ENCODE data around the gene MDM1. TPM values are rescaled to one million over a fixed set of nuclear protein-coding genes. Genes with fewer than 3 reads are reported as not detected.

MDM1 gene
- total and polyA plus RNA-seq, 11 donors: 4.0 to 8.4 (median 5.8) TPM

- Histone ChIP-seq H3K36me3 (no peaks in the 10 kb centered on the region), H3K4me1 (peaks cover 0 to 24% (median 14%) of the 10 kb centered on the region in 12 donors), H3K4me3 (no peak overlapping the region), H3K27ac (peak overlapping the region in 1 of 12 donors; percentile 67), H3K27me3 (no peaks in the 10 kb centered on the region), H3K9me3 (no peaks in the 10 kb centered on the region)
- intact Hi-C loops (cut with DNase I): loop anchor here in 2 of 10 donors (10.0 kb wide), 2 partner anchors 349 to 469 kb away; partner anchors contain the start of genes MDM2 (in 1 of the 2) and NUP107 (in 1 of the 2)
- DNase-seq (no peak), ATAC-seq (no peak)
- TF ChIP-seq POLR2A (IDR thresholded peaks at IDR 0.05) (no peak), CTCF (IDR thresholded peaks at IDR 0.05) (no peak)
- 80 to 89% (median 83%) methylated on average over 3 of the region's 3 CpGs for WGBS, 4 donors
These were observed 3.3 kb upstream of the MDM1 start for GRCh38 chr12:68335462-68335861.

- intact Hi-C loops (cut with DNase I): loop anchor here in 2 of 10 donors (10.0 kb wide), 2 partner anchors 351 to 471 kb away; partner anchors contain the start of genes MDM2 (in 1 of the 2) and NUP107 (in 1 of the 2)
- Histone ChIP-seq H3K27me3 (no peaks in the 10 kb centered on the region), H3K36me3 (peaks cover 0 to 11% (median 0%) of the 10 kb centered on the region in 9 donors), H3K4me1 (peaks cover 0 to 24% (median 14%) of the 10 kb centered on the region in 12 donors), H3K9me3 (no peaks in the 10 kb centered on the region), H3K4me3 (no peak overlapping the region), H3K27ac (peak overlapping the region in 1 of 12 donors; percentile 63)
- WGBS, 4 donors: 47 to 55% (median 50%) methylated on average over 4 of the region's 4 CpGs
- DNase-seq (peak in 2 of 5 donors; percentile 22 to 40), ATAC-seq (peak in 1 of 4 donors; percentile 16)
- TF ChIP-seq POLR2A (IDR thresholded peaks at IDR 0.05) (no peak), CTCF (IDR thresholded peaks at IDR 0.05) (peak in 3 of 12 donors; percentile 7 to 34 (median 29))
These were observed 2.0 kb upstream of the MDM1 start for GRCh38 chr12:68334132-68334531.

GRCh38 chr12:68332728-68333630 is 817 bp upstream of the MDM1 start:
- no peak for DNase-seq
- ATAC-seq: no peak
- intact Hi-C loops (cut with DNase I): loop anchor here in 2 of 10 donors (10.0 kb wide), 2 partner anchors 352 to 472 kb away; partner anchors contain the start of genes MDM2 (in 1 of the 2) and NUP107 (in 1 of the 2)
- no peaks in the 10 kb centered on the region for H3K9me3 ChIP-seq
- peak overlapping the region; percentile 13 to 98 (median 80) for H3K4me3 ChIP-seq
- H3K36me3 ChIP-seq: peaks cover 0 to 13% (median 0%) of the 10 kb centered on the region in 9 donors
- TF ChIP-seq CTCF (IDR thresholded peaks at IDR 0.05) (no peak), POLR2A (IDR thresholded peaks at IDR 0.05) (no peak)
- peak overlapping the region in 10 of 12 donors; percentile 24 to 82 (median 76) for H3K27ac ChIP-seq
- WGBS, 4 donors: 50 to 54% (median 51%) methylated on average over 18 of the region's 18 CpGs
- no peaks in the 10 kb centered on the region for H3K27me3 ChIP-seq
- H3K4me1 ChIP-seq: peaks cover 0 to 24% (median 14%) of the 10 kb centered on the region in 12 donors

GRCh38 chr12:68331500-68331868 is 678 bp downstream of the MDM1 start:
- intact Hi-C loops (cut with DNase I): loop anchor here in 2 of 10 donors (10.0 kb wide), 2 partner anchors 353 to 473 kb away; partner anchors contain the start of genes MDM2 (in 1 of the 2) and NUP107 (in 1 of the 2)
- DNase-seq (no peak), ATAC-seq (no peak)
- H3K27me3 ChIP-seq: no peaks in the 10 kb centered on the region
- peak overlapping the region; percentile 55 to 98 (median 80) for H3K4me3 ChIP-seq
- peaks cover 0 to 26% (median 10%) of the 10 kb centered on the region in 9 donors for H3K36me3 ChIP-seq
- no peaks in the 10 kb centered on the region for H3K9me3 ChIP-seq
- no peak for TF ChIP-seq CTCF (IDR thresholded peaks at IDR 0.05)
- TF ChIP-seq POLR2A (IDR thresholded peaks at IDR 0.05): no peak
- peak overlapping the region in 6 of 12 donors; percentile 12 to 81 (median 57) for H3K27ac ChIP-seq
- WGBS, 4 donors: 29 to 38% (median 32%) methylated on average over 9 of the region's 9 CpGs
- peaks cover 0 to 32% (median 14%) of the 10 kb centered on the region in 12 donors for H3K4me1 ChIP-seq

Data from heart left ventricle (tissue), 16 donors.